SK-N-MC (cell line): ENCODE measurements around the gene ZCCHC10.

ENCODE experiments used
- EZH2 ChIP-seq: fragments of 200-600 bp; sonication (generic); IDR thresholded peaks from one replicate; pipeline ENCODE4 v1.6.1; 2017; ENCODE audit warnings: antibody characterized with exemption
- POLR2AphosphoS5 ChIP-seq: IDR thresholded peaks from 2 replicates; pipeline ENCODE4 v1.6.1; 2012; ENCODE audit warnings: mild to moderate bottlenecking, low read depth, low read length, borderline replicate concordance

DNA sequence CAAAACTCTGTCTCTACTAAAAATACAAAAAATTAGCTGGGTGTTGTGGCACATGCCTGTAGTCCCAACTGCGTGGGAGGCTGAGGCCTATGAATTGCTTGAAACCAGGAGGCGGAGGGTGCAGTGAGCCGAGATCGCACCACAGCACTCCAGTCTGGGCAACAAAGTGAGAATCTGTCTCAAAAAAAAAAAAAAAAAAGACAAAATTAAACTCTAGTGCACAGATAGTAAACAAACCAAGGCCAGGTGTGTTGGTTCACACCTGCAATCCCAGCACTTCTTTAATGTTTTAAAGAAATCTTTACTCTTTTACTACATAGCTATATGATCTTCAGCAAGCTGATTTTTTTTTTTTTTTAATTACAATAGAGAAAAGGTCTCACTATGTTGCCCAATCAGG lies 8.4 kb downstream of the ZCCHC10 start:
- TF ChIP-seq EZH2 (no peak), POLR2AphosphoS5 (no peak)
